ENCODE results near the gene DOCK2. TPM values are rescaled to one million over a fixed set of nuclear protein-coding genes. Genes with fewer than 3 reads are reported as not detected.

Gene DOCK2
- polyA plus RNA-seq, 3 donors, result 57.5 to 178 (median 115) TPM

GRCh38 chr5:170132269-170132975 lies 495.3 kb downstream of the DOCK2 start:
- no peak overlapping the region for H3K4me3 ChIP-seq (replicated peaks in 1 of 3; ENCODE audit: low read depth in 2 of 3, low read length in 3 of 3)
- Mint-ChIP-seq H3K9me3 (peaks cover 0 to 11% (median 4%) of the 10 kb centered on the region in 7 donors), H3K27me3 (ENCODE audit: low read depth in 3 of 3) (peaks cover 4 to 10% (median 5%) of the 10 kb centered on the region in 3 donors), H3K4me1 (peaks cover 9% of the 10 kb centered on the region), H3K4me3 (no peak overlapping the region), H3K27ac (no peak overlapping the region), H3K36me3 (no peaks in the 10 kb centered on the region)
- H3K9ac ChIP-seq (ENCODE audit: insufficient read depth, low read length, poor library complexity, severe bottlenecking), result no peak overlapping the region
- no peaks in the 10 kb centered on the region for H3K36me3 ChIP-seq (replicated peaks in 1 of 2; ENCODE audit: control insufficient read depth in 1 of 2, insufficient read depth in 2 of 2, low read length in 2 of 2)
- no peaks in the 10 kb centered on the region for H3K4me1 ChIP-seq (ENCODE audit: control insufficient read depth in 1 of 2, insufficient read depth in 2 of 2, low read length in 2 of 2)
- no peak for DNase-seq
- TF ChIP-seq CTCF (IDR thresholded peaks at IDR 0.05), result no peak
- no peak overlapping the region for H3K27ac ChIP-seq (ENCODE audit: low read depth in 1 of 2, low read length in 2 of 2)
- H3K9me3 ChIP-seq (replicated peaks in 1 of 2; ENCODE audit: control insufficient read depth in 1 of 2, insufficient read depth in 1 of 2, low read length in 2 of 2), result no peaks in the 10 kb centered on the region
- WGBS (ENCODE audit: insufficient coverage), result 65% methylated on average over 2 of the region's 4 CpGs
- no peaks in the 10 kb centered on the region for H3K27me3 ChIP-seq (ENCODE audit: control insufficient read depth in 2 of 2, insufficient read depth in 2 of 2, low read length in 2 of 2)
- H2AFZ ChIP-seq (ENCODE audit: insufficient read depth, low read depth, low read length, poor library complexity, severe bottlenecking), result no peak overlapping the region
- no peaks in the 10 kb centered on the region for H4K20me1 ChIP-seq (ENCODE audit: insufficient read depth, low read length)
- intact Hi-C loops (cut with micrococcal nuclease), result loop anchor here in 1 of 2 donors (10.0 kb wide), 1 partner anchor 782 kb away; no protein-coding TSS in a partner anchor
- no peaks in the 10 kb centered on the region for H3K79me2 ChIP-seq (ENCODE audit: insufficient read depth, low read length)
- no peak overlapping the region for H3K4me2 ChIP-seq (replicated peaks; ENCODE audit: extremely low read depth, low read length, poor library complexity, severe bottlenecking)

Small RNA genes lying within 50 kb of the gene (small RNA-seq; reads per million reads assigned to genes)
- not detected for gene MIR378E (ENCODE audit: insufficient read length, low read depth)

Other genes starting within 250 kb of the DOCK2 start
- gene SPDL1, start 53.5 kb upstream of the DOCK2 start, polyA plus RNA-seq, result 1 to 10 TPM; 1.4 to 1.6 (median 1.6) TPM

Measured in CD14-positive monocyte (primary cell).